DOHH2 (cell line): Measurements from ENCODE around the gene GRHL3.
"Not testable (repeated sequence)": the region's sequence is repeated elsewhere in the genome, so short reads cannot be mapped to it uniquely, and the experiment has no call there.

Experiments used
- H3F3A ChIP-seq: fragments of 200-600 bp; sonication (generic), shearing (Covaris generic); 2 replicates; pipeline ENCODE4 v1.6.0; 2016; ENCODE audit warnings: antibody characterized with exemption, mild to moderate bottlenecking; ENCODE audit not compliant: control insufficient read depth, insufficient read depth
- H3K27ac ChIP-seq: fragments of 200-600 bp; sonication (generic); 2 replicates; pipeline ENCODE4 v1.5.1; 2014; ENCODE audit warnings: low read depth, mild to moderate bottlenecking, low read length, moderate library complexity
- H3K27me3 ChIP-seq: fragments of 200-600 bp; sonication (generic); 2 replicates; pipeline ENCODE4 v1.6.1; 2014; ENCODE audit warnings: mild to moderate bottlenecking, low read length, mixed read lengths; ENCODE audit not compliant: control insufficient read depth
- H3K36me3 ChIP-seq: fragments of 200-600 bp; sonication (generic); 2 replicates; pipeline ENCODE4 v1.6.1; 2014; ENCODE audit warnings: mild to moderate bottlenecking, low read length, moderate library complexity, mixed read lengths; ENCODE audit not compliant: control insufficient read depth
- H3K4me1 ChIP-seq: fragments of 200-600 bp; sonication (generic); 2 replicates; pipeline ENCODE4 v1.6.1; 2014; ENCODE audit warnings: mild to moderate bottlenecking, low read length, mixed read lengths; ENCODE audit not compliant: control insufficient read depth
- H3K4me2 ChIP-seq: fragments of 200-600 bp; sonication (generic); 2 replicates; pipeline ENCODE4 v1.6.0; 2014; ENCODE audit warnings: mild to moderate bottlenecking, low read length, moderate library complexity
- H3K4me3 ChIP-seq: fragments of 200-600 bp; sonication (generic); 2 replicates; pipeline ENCODE4 v1.5.1; 2014; ENCODE audit warnings: mild to moderate bottlenecking, low read length, mixed read lengths
- H3K79me2 ChIP-seq: fragments of 200-600 bp; sonication (generic); 2 replicates; pipeline ENCODE4 v1.6.1; 2014; ENCODE audit warnings: mild to moderate bottlenecking, low read length, mixed read lengths; ENCODE audit not compliant: control insufficient read depth
- H3K9me2 ChIP-seq: fragments of 200-600 bp; sonication (generic); replicated peaks from 2 replicates; pipeline ENCODE4 v1.6.1; 2014; ENCODE audit warnings: mild to moderate bottlenecking, low read length, mixed read lengths; ENCODE audit not compliant: control insufficient read depth
- H3K9me3 ChIP-seq: fragments of 200-600 bp; sonication (generic); 2 replicates; pipeline ENCODE4 v1.6.1; 2014; ENCODE audit warnings: antibody characterized with exemption, low read length, mixed read lengths; ENCODE audit not compliant: control insufficient read depth, insufficient read depth
- H4K20me1 ChIP-seq: fragments of 200-600 bp; sonication (generic); 2 replicates; pipeline ENCODE4 v1.6.0; 2014; ENCODE audit warnings: low read depth, mild to moderate bottlenecking, antibody characterized with exemption, low read length, moderate library complexity; ENCODE audit not compliant: control insufficient read depth, insufficient read depth
- CTCF ChIP-seq: fragments of 200-600 bp; sonication (generic); IDR thresholded peaks from one replicate; pipeline ENCODE4 v1.5.1; 2014; ENCODE audit warnings: antibody characterized with exemption, mild to moderate bottlenecking, low read depth, low read length; ENCODE audit not compliant: poor library complexity, severe bottlenecking
- EZH2phosphoT487 ChIP-seq: fragments of 200-600 bp; sonication (generic); IDR thresholded peaks from 2 replicates; pipeline ENCODE4 v1.6.1; 2017; ENCODE audit warnings: borderline replicate concordance, mild to moderate bottlenecking, antibody characterized with exemption, low read length, moderate library complexity, mixed read lengths

The GRHL3 gene

GRCh38 chr1:24286246-24287010 is 32.7 kb upstream of the GRHL3 start:
- H3K36me3 ChIP-seq: no peaks in the 10 kb centered on the region
- no peaks in the 10 kb centered on the region for H4K20me1 ChIP-seq
- H3K9me2 ChIP-seq: no peaks in the 10 kb centered on the region
- TF ChIP-seq EZH2phosphoT487: no peak
- no peak for TF ChIP-seq CTCF
- H3K9me3 ChIP-seq: no peaks in the 10 kb centered on the region
- H3K27ac ChIP-seq: no peak overlapping the region
- H3K27me3 ChIP-seq: peaks cover 2% of the 10 kb centered on the region; the same call in 1 of the 2 replicates
- H3K4me1 ChIP-seq: no peaks in the 10 kb centered on the region
- no peak overlapping the region for H3K4me3 ChIP-seq
- no peaks in the 10 kb centered on the region for H3K79me2 ChIP-seq
- H3K4me2 ChIP-seq: no peak overlapping the region
- H3F3A ChIP-seq: no peaks in the 10 kb centered on the region

- H3K9me3 ChIP-seq, H3K4me3 ChIP-seq, H3K36me3 ChIP-seq, H4K20me1 ChIP-seq, H3K4me2 ChIP-seq, H3K27me3 ChIP-seq, H3K4me1 ChIP-seq, H3K9me2 ChIP-seq, H3K27ac ChIP-seq, H3F3A ChIP-seq, H3K79me2 ChIP-seq: not testable (repeated sequence)
Observed at GRCh38 chr1:24287779-24288178, 31.4 kb upstream of the GRHL3 start.

- H3K36me3 ChIP-seq: no peaks in the 10 kb centered on the region
- H3K79me2 ChIP-seq: no peaks in the 10 kb centered on the region
- no peaks in the 10 kb centered on the region for H3F3A ChIP-seq
- no peaks in the 10 kb centered on the region for H4K20me1 ChIP-seq
- peaks cover 2% of the 10 kb centered on the region; the same call in 1 of the 2 replicates for H3K27me3 ChIP-seq
- H3K4me1 ChIP-seq: no peaks in the 10 kb centered on the region
- H3K4me3 ChIP-seq: no peak overlapping the region
- no peaks in the 10 kb centered on the region for H3K9me2 ChIP-seq
- H3K9me3 ChIP-seq: no peaks in the 10 kb centered on the region
- no peak for TF ChIP-seq CTCF
- no peak for TF ChIP-seq EZH2phosphoT487
- H3K27ac ChIP-seq: no peak overlapping the region
- no peak overlapping the region for H3K4me2 ChIP-seq
Observed at GRCh38 chr1:24288479-24288878, 30.7 kb upstream of the GRHL3 start.

- Histone ChIP-seq H3K4me2 (no peak overlapping the region), H3K27me3 (peaks cover 2% of the 10 kb centered on the region; the same call in 1 of the 2 replicates), H3K9me3 (no peaks in the 10 kb centered on the region), H3F3A (no peaks in the 10 kb centered on the region), H3K27ac (no peak overlapping the region), H3K79me2 (no peaks in the 10 kb centered on the region), H4K20me1 (no peaks in the 10 kb centered on the region), H3K36me3 (no peaks in the 10 kb centered on the region), H3K4me3 (no peak overlapping the region), H3K4me1 (no peaks in the 10 kb centered on the region), H3K9me2 (no peaks in the 10 kb centered on the region)
- TF ChIP-seq EZH2phosphoT487 (no peak), CTCF (no peak)
Observed at GRCh38 chr1:24289937-24290595, 29.1 kb upstream of the GRHL3 start.
